IMR-90 (cell line): ENCODE measurements around the gene TEAD1. TPM values are rescaled to one million over a fixed set of nuclear protein-coding genes. Genes with fewer than 3 reads are reported as not detected.

Experiments
- ATAC-seq: fragments of 200-7000 bp; cut with Tn5 transposase; 2 replicates; pipeline ENCODE4 v1.9.1; 2020; ENCODE audit warnings: low read depth, mild to moderate bottlenecking, moderate library complexity
- BruUV-seq: library from RNA; stranded (reverse); fragments of 400-500 nt; replicated peaks from 2 replicates; lab custom pipeline; 2021; lab: Mats Ljungman, UMichigan
- CTCF ChIA-PET: fragments of 300-600 bp; formaldehyde crosslinking; extraction: SDS; loops from one replicate; lab custom pipeline; 2021; ENCODE audit warnings: antibody characterized with exemption; lab: Yijun Ruan, JAX
- POLR2A ChIA-PET: fragments of 300-600 bp; sonication (Branson Sonifier 250); formaldehyde crosslinking; loops from one replicate; lab custom pipeline; 2022; ENCODE audit warnings: antibody characterized with exemption; ENCODE audit not compliant: unreplicated experiment; lab: Charles Lee
- DNase-seq: peaks from one replicate; pipeline ENCODE4 v3.0.0; 2013
- H2AFZ ChIP-seq: replicated peaks from 2 replicates; pipeline ENCODE3; 2013; ENCODE audit warnings: low read length, mild to moderate bottlenecking; ENCODE audit not compliant: poor library complexity
- H2AK5ac ChIP-seq: 2 replicates; pipeline ENCODE4 v1.6.1; 2013; ENCODE audit warnings: low read depth, low read length, inconsistent platforms
- H2AK9ac ChIP-seq: replicated peaks from 2 replicates; pipeline ENCODE3; 2013; ENCODE audit warnings: mild to moderate bottlenecking, low read depth, low read length, moderate library complexity; ENCODE audit not compliant: poor library complexity
- H2BK120ac ChIP-seq: 2 replicates; pipeline ENCODE4 v1.6.1; 2013; ENCODE audit warnings: low read depth, low read length, inconsistent platforms
- H2BK15ac ChIP-seq: 3 replicates; pipeline ENCODE4 v1.6.1; 2013; ENCODE audit warnings: low read depth, low read length, inconsistent platforms
- H2BK20ac ChIP-seq: 2 replicates; pipeline ENCODE4 v1.6.1; 2013; ENCODE audit warnings: low read depth, mild to moderate bottlenecking, inconsistent platforms, low read length, moderate library complexity
- H2BK5ac ChIP-seq: 2 replicates; pipeline ENCODE4 v1.6.1; 2013; ENCODE audit warnings: mild to moderate bottlenecking, low read depth, low read length, inconsistent platforms; ENCODE audit not compliant: poor library complexity, severe bottlenecking
- H3K14ac ChIP-seq: replicated peaks from 2 replicates; pipeline ENCODE4 v1.6.1; 2013; ENCODE audit warnings: low read depth, low read length, inconsistent platforms
- H3K18ac ChIP-seq: 2 replicates; pipeline ENCODE4 v1.6.1; 2013; ENCODE audit warnings: low read depth, low read length, control low read depth
- H3K23ac ChIP-seq: 2 replicates; pipeline ENCODE4 v1.6.1; 2013; ENCODE audit warnings: low read depth, low read length, inconsistent platforms
- H3K27ac ChIP-seq: 2 replicates; pipeline ENCODE4 v1.5.1; 2013; ENCODE audit warnings: mild to moderate bottlenecking, control low read depth, low read length; ENCODE audit not compliant: insufficient read depth
- H3K27me3 ChIP-seq: 2 replicates; pipeline ENCODE4 v1.6.1; 2013; ENCODE audit warnings: low read length; ENCODE audit not compliant: control insufficient read depth, insufficient read depth
- H3K36me3 ChIP-seq: 2 replicates; pipeline ENCODE4 v1.6.1; 2013; ENCODE audit warnings: low read length, mixed read lengths; ENCODE audit not compliant: control insufficient read depth, insufficient read depth
- H3K4ac ChIP-seq: 2 replicates; pipeline ENCODE4 v1.6.1; 2013; ENCODE audit warnings: low read depth, low read length, inconsistent platforms
- H3K4me1 ChIP-seq: 2 replicates; pipeline ENCODE4 v1.6.1; 2013; ENCODE audit warnings: low read length, mixed read lengths; ENCODE audit not compliant: control insufficient read depth, insufficient read depth
- H3K4me2 ChIP-seq: 2 replicates; pipeline ENCODE4 v1.6.1; 2013; ENCODE audit warnings: low read depth, mild to moderate bottlenecking, control low read depth, low read length, moderate library complexity
- H3K4me3 ChIP-seq: 2 replicates; pipeline ENCODE4 v1.5.1; 2013; ENCODE audit warnings: low read depth, mild to moderate bottlenecking, control low read depth, low read length, moderate library complexity; ENCODE audit not compliant: insufficient read depth
- H3K56ac ChIP-seq: 2 replicates; pipeline ENCODE4 v1.6.1; 2013; ENCODE audit warnings: low read length, inconsistent platforms; ENCODE audit not compliant: insufficient read depth; ENCODE audit errors: extremely low read depth
- H3K79me1 ChIP-seq, 2 experiments: 2 replicates each; pipeline ENCODE4 v1.6.1; 2013; ENCODE audit warnings: low read length in 2 of 2, inconsistent platforms in 1 of 2, low read depth in 1 of 2
- H3K9ac ChIP-seq: 2 replicates; pipeline ENCODE4 v1.6.1; 2013; ENCODE audit warnings: low read depth, low read length, control low read depth
- H3K9me1 ChIP-seq: 2 replicates; pipeline ENCODE4 v1.6.1; 2013; ENCODE audit warnings: low read length, inconsistent platforms; ENCODE audit not compliant: insufficient read depth
- H3K9me3 ChIP-seq: 2 replicates; pipeline ENCODE4 v1.6.1; 2013; ENCODE audit warnings: low read length; ENCODE audit not compliant: control insufficient read depth, insufficient read depth
- H4K20me1 ChIP-seq: 2 replicates; pipeline ENCODE4 v1.6.1; 2013; ENCODE audit warnings: low read length, inconsistent platforms; ENCODE audit not compliant: insufficient read depth
- H4K5ac ChIP-seq: 2 replicates; pipeline ENCODE4 v1.6.1; 2013; ENCODE audit warnings: mild to moderate bottlenecking, low read depth, low read length, control low read depth
- H4K8ac ChIP-seq, 2 experiments: 2 replicates each; pipeline ENCODE4 v1.6.1; 2013; ENCODE audit warnings: low read depth in 2 of 2, low read length in 2 of 2, control low read depth in 1 of 2, inconsistent platforms in 1 of 2
- H4K91ac ChIP-seq: 2 replicates; pipeline ENCODE4 v1.6.1; 2013; ENCODE audit warnings: low read depth, low read length, inconsistent platforms; ENCODE audit not compliant: insufficient read depth
- CEBPB ChIP-seq: IDR thresholded peaks from 2 replicates; pipeline ENCODE4 v1.6.1; 2012; ENCODE audit warnings: low read depth, low read length, improper control_type of control experiment
- FOS ChIP-seq: fragments of 150-350 bp; IDR thresholded peaks from 2 replicates; pipeline ENCODE4 v1.6.1; 2016; ENCODE audit warnings: low read depth, low read length
- MAFK ChIP-seq: IDR thresholded peaks from 2 replicates; pipeline ENCODE4 v1.6.1; 2012; ENCODE audit warnings: low read depth, low read length, improper control_type of control experiment
- POLR2A ChIP-seq: IDR thresholded peaks from 2 replicates; pipeline ENCODE4 v1.6.1; 2012; ENCODE audit warnings: mild to moderate bottlenecking, low read depth, low read length
- whole genome bisulfite sequencing, 2 experiments: methylation state at CpG; one replicate each; pipeline versions ENCODE4 v1.1.5 to v1.1.7; 2013; ENCODE audit warnings: missing lambda C conversion rate in 2 of 2; ENCODE audit not compliant: insufficient read length in 1 of 2; ENCODE audit errors: extremely low coverage in 2 of 2; 5-methylcytosine and 5-hydroxymethylcytosine counted together
- dilution Hi-C: fragments of 300-500 bp; cut with HindIII; formaldehyde crosslinking; loops from one replicate; pipeline ENCODE4 v1.14.3; 2018; ENCODE audit warnings: low sequenced_read_pairs; ENCODE audit not compliant: unreplicated experiment
- in situ Hi-C: fragments of 300-500 bp; cut with MboI; formaldehyde crosslinking; loops from 3 replicates; pipeline ENCODE4 v1.14.3; 2019; ENCODE audit warnings: low sequenced_read_pairs, inconsistent platforms, mixed read lengths
- intact Hi-C: fragments of 100-400 bp; cut with micrococcal nuclease; formaldehyde crosslinking; loops from 2 replicates; pipeline ENCODE4 v1.10.0; 2022
- polyA plus RNA-seq, 3 experiments: library from polyadenylated mRNA; depleted of rRNA; stranded (reverse); fragments of >200 nt; gene quantifications; 2 replicates each; pipeline ENCODE4 v1.2.3, GENCODE V29; 2012; ENCODE audit warnings: low replicate concordance in 1 of 3
- total RNA-seq: library from RNA; depleted of rRNA; stranded (reverse); fragments of >200 nt; gene quantifications from 2 replicates; pipeline ENCODE4 v1.2.3, GENCODE V29; 2012
- TF ChIP-seq, protein P1 (sequence below): fragments of 150-350 bp; IDR thresholded peaks from 2 replicates; pipeline ENCODE4 v1.6.1; 2016; ENCODE audit warnings: low read depth, mild to moderate bottlenecking, low read length, moderate library complexity, borderline replicate concordance

TEAD1 gene
- total and polyA plus RNA-seq, 2 of the 4 experiments (the other 2 are of a cell fraction): 51.8 to 69.2 TPM

DNA sequence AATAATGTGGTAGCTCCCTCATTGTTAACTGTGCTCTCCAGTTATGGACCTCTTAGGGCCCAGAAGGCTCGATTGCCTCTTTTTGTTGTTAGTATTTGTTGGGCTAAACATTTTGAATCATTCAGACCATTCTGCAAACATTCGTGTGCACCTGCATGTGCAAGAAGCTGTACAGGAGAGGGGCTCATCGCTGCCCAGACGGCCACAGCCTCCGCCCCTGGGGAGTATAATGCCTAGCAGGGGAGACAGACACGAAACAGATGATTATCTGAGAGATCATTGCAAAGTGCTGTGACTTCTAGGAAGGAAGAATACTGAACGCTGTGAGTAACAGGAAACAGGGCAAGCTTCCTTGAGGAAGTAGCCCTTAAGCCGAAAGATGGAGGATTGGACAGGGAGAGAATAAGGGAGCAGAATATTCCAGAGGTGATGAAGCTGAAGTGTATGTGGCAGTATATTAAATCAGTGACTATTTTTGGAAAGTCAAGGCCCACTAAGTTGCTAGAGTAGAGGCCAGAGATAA is 211.6 kb downstream of the TEAD1 start:
- dilution Hi-C loops (loop anchor here (25.0 kb wide), 1 partner anchor 198 kb away; no protein-coding TSS in a partner anchor), in situ Hi-C loops (loop anchor here (5.0 to 10.0 kb wide), 2 partner anchors 208 to 561 kb away; no protein-coding TSS in a partner anchor)

More for the DNA sequence above, 211.6 kb downstream of the TEAD1 start:
- Histone ChIP-seq H3K4me1 (peaks cover 10% of the 10 kb centered on the region), H3K27ac (no peak overlapping the region), H3K36me3 (peaks cover 48% of the 10 kb centered on the region), H3K56ac (no peak overlapping the region), H3K9me3 (no peaks in the 10 kb centered on the region), H4K91ac (no peak overlapping the region), H2AK5ac (no peak overlapping the region), H2BK120ac (no peak overlapping the region), H3K4me2 (no peak overlapping the region), H3K14ac (no peak overlapping the region), H4K8ac (no peak overlapping the region), H3K18ac (no peak overlapping the region), H4K20me1 (peaks cover 26% of the 10 kb centered on the region), H2AFZ (no peak overlapping the region), H3K9me1 (peaks cover 14% of the 10 kb centered on the region), H2AK9ac (no peak overlapping the region), H2BK15ac (no peak overlapping the region), H3K27me3 (no peaks in the 10 kb centered on the region), H3K23ac (no peak overlapping the region), H3K79me1 (peaks cover 35 to 73% of the 10 kb centered on the region in 2 experiments), H3K4me3 (no peak overlapping the region), H2BK20ac (no peak overlapping the region), H3K4ac (no peak overlapping the region), H2BK5ac (no peak overlapping the region), H3K9ac (no peak overlapping the region), H4K5ac (no peak overlapping the region)
- ChIA-PET CTCF (interaction anchor here (0.9 kb wide), 1 partner anchor 207 kb away, joined by 4 read pairs; no protein-coding TSS in a partner anchor), POLR2A (no interaction called here)
- BruUV-seq: no TSS peak
- WGBS, 2 experiments: 93% methylated on average over 3 of the region's 8 CpGs; no CpG with 5 or more reads in 1 of the 2 experiments
- TF ChIP-seq FOS (no peak), CEBPB (no peak), MAFK (no peak), POLR2A (no peak)
- TF ChIP-seq, protein P1, sequence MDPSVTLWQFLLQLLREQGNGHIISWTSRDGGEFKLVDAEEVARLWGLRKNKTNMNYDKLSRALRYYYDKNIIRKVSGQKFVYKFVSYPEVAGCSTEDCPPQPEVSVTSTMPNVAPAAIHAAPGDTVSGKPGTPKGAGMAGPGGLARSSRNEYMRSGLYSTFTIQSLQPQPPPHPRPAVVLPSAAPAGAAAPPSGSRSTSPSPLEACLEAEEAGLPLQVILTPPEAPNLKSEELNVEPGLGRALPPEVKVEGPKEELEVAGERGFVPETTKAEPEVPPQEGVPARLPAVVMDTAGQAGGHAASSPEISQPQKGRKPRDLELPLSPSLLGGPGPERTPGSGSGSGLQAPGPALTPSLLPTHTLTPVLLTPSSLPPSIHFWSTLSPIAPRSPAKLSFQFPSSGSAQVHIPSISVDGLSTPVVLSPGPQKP: no peak
- intact Hi-C loops: no loop called here
- ATAC-seq (no peak), DNase-seq (no peak)
